OCI-M2 (cell line): Measurements from ENCODE around the gene ACR.

Experiments used
- DNase-seq: peaks from one replicate; lab custom pipeline; 2025; ENCODE audit not compliant: unreplicated experiment; lab: John Stamatoyannopoulos, UW

Gene ACR

DNA sequence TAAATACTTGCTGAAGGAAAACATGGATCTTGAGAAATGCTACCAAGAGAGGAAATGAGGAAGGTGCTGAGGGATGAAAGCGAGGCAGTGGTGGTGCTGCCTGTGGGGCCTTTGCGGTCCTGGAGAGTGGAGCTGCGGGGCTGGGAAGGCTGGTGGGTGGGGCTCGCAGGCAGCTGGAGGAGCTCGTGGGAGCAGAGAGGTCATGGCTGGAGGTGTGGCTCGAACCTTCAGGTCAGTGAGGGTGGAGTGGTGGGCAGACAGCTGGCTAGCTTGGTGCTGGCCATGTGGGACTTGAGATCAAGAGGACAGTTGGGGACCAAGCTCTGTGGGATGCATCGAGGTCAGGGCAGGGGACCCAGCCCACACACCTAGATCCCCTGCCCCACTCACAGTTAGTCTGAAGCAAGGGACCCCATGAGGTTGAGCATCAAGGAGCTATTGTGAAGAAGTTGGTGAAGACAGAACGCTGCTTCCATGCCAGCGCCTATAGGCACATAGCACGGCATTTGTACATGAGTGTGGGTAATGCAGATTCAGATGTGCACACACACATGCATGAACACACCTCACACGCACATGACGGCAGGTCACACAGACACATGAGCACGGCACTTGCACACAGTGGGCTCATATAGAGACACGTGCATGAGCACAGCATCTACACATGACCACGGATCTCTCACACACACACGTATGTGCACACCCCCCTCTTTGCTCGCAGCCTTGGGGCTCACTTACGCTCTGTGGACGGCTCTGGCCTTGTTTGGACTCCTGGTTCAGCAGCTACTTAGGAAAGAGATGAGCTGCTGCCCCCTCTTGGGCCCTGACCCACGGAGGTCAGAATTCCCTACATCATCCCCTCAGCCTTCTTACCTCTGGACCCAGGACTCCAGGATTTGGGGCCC is 34.9 kb upstream of the ACR start:
- no peak for DNase-seq

- no peak for DNase-seq
These were observed 34.1 kb upstream of the ACR start for GRCh38 chr22:50703726-50704509.

DNA sequence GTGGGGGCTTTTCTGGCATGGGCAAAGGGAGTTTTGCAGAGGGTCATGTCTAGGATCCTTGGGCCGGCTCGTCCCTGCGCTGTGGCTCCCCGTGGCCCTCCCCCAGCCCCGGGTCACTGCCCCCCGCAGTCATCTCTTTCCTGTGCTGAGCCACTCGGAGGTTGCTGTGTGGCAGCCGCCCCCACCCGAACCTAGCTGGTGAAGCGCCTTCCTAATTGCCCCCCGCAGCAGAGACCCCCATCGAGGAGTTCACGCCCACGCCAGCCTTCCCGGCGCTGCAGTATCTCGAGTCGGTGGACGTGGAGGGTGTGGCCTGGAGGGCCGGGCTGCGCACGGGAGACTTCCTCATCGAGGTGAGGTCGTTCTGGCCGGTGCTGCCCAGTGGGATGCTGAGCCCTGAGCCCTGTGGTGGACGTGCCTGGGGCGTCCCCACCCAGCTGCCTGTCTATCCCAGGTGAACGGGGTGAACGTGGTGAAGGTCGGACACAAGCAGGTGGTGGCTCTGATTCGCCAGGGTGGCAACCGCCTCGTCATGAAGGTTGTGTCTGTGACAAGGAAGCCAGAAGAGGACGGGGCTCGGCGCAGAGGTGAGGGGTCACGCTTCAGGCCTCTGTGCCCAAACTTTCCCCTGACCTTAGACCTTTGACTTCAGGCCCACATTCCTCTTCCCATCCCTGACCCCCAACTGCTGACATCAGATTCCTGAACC is 33.3 kb upstream of the ACR start:
- DNase-seq, result no peak

GRCh38 chr22:50705219-50705691 is 32.7 kb upstream of the ACR start:
- DNase-seq, result no peak

DNA sequence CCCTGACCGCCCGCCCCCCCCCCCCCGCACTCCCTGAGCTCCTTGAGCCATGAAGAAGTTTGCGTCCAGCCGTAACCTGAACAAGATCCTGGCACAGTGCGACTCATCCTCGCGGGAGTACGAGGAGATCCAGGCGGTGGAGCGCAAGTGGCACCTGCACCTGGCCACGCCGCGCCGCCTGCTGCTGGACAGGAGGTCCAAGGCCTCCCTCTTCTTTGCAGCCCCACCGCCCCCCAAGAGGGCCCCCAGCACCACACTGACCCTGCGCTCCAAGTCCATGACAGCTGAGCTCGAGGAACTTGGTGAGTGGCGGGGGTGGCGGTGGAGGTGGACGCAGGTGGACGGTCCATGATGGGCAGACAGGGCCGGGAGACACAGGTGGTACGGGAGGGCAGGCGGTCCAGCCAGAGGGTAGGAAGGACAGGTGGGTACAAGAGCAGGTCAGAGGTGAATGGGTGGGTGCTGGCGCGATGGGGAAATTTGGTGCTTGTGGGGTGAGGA is 32.1 kb upstream of the ACR start:
- no peak for DNase-seq

DNA sequence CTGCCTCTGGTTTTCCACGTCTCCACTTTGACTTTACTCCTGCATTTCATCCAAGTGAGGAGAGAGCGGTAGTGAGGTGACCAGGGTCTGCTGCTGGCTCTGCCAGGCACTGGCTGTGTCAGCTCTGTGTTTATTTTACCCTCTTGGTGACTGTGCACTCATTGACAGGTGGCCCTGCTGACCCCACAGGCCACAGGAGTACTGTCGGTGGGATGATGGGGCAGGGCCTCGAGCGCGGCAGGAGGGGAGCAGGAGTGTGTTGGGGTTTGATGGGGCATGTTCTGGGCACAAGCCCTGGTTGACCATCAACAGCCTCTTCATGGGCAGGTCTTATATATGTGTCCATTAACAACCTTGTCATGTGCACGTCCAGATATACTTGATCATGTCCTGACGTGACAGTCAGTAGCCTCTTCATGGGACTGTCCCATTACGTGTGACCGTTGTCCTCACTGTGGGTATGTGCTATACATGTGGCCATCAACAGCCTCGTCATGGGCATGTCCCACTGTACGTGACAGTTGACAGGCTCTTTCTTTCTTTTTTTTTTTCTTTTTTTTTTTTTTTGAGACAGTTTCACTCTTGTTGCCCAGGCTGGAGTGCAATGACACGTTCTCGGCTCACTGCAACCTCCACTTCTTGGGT is 31.4 kb upstream of the ACR start:
- DNase-seq, result no peak

- no peak for DNase-seq
These were observed 29.5 kb upstream of the ACR start for GRCh38 chr22:50708474-50708873.

DNA sequence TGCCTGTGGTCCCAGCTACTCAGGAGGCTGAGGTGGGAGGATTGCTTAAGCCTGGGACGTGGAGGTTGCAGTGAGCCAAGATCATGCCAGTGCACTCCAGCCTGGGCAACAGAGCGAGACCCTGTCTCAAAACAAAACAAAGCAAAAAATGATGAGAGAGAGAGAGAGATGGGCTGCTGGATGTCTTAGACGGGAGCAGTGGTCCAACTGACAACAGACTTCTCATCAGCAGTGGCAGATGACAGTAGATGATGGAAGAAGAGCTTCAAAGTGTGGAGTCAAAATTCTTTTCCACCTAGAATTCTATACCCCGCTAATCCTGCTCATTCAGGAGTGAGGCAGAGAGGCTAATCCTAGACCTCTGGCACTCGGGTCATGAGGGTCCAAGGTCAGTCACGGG is 29.0 kb upstream of the ACR start:
- DNase-seq, result no peak

DNA sequence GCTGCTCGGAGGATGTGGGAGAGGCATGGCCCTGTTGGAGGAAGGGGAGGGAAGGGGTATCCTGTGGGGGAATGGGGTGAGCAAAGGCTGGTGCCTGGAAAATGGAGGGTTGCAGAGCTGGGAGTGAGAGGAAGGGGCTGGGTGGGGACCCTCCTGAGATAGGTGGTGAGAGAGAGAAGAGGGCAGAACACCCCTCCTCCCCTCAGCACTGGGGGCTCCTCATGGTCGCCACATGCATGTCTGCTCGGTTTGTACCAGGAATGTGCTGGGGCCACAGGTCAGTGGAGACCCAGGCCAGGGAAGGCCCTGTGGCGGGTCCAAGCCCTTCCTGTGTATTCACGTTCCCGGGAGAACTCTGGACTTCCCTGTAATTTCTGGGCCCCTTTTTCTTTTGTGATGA is 27.8 kb upstream of the ACR start:
- DNase-seq, result no peak

DNA sequence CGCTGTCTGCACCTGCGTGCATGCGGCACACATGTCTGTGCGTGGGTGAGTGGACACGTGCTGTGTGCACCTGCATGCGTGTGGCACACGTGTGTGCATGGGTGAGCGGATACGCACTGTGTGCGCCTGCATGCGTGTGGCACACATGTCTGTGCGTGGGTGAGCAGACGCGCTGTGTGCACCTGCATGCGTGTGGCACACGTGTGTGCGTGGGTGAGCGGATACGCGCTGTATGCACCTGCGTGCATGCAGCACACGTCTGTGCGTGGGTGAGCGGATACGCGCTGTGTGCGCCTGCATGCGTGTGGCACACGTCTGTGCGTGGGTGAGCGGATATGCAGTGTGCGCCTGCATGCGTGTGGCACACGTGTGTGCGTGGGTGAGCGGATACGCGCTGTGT is 27.1 kb upstream of the ACR start:
- DNase-seq, result no peak

DNA sequence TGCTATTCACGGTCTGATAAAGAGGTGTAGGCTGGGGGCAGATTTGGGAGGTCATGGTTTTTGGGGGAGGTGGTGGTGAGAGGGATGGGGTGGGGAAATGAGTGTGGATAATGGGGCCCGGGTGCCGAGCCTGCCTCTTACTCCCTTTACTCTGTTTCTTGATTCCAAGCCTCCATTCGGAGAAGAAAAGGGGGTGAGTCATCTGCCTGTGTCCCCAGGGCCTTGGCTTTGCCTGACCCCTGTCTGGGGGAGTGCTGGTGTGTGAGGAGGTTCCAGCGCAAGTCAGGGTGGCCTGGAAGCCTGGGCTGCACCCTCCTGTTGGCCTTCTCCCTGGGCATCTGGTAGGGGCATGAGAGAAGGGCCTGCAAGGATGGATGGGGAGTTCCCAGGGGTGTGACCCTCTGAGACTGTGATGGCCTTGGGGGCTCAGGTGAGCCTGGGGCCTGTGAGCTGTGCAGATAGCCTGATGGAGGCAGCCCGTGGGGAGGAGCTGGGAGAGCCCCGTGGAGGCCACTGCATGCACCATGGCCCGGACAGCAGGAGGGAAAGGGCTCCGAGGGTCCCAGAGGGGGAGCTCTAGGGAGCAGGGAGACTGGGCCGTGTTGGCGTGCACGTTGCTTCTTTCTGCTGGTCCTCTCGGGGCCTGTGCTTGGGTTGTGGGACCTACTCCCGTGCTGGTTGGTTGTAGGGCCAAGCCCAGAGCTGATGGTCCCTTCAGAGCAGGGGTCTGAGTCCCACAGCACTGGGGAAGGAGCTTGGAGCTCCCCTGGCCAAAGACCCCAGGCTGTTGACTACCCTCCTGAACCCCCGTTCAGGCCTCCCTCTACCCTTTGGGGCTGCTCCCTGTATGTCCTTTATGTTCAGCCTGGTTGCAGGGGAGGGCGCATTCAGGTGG is 26.3 kb upstream of the ACR start:
- no peak for DNase-seq

- DNase-seq, result no peak
These were observed 25.5 kb upstream of the ACR start for GRCh38 chr22:50712341-50713007.

DNA sequence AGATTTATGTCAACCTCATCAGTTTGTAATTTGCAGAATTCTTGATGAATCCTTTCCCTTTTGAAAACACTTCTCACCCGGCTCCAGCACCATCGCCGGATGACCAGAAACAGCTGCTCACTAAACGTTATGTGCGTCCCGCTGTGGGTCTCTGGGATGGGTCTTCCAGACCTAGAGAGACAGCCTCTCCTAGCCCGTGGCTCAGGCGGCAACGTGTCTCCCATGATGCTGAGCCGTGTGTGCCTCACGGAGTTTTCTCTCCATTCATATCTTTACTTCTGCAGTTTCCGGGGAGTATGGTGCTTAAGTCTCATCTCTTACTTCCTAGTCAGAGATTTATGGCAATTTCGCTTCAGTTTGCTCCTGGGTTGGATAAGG is 25.0 kb upstream of the ACR start:
- no peak for DNase-seq

DNA sequence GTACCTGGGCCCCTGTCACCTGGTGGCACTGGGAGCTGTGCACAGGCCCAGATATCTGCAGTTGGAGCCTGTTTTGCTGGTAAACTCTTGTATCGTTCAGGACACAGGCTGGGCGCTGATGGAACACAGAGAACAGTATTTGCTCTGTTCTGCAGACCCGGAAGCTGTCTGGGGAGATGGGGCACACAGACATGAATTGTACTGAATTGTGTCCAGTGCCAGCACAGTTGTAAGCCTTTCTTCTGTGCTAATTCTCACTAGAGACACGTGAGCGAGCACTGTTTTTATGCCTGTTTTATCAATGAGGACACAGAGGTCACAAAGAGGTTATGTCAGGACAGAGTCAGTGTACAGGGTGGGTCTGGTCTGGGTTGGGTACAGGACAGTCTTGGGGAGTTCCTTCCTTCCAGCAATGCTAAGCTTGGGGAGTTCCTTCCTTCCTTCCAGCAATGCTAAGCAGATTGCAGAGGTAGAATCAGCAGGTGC is 24.4 kb upstream of the ACR start:
- no peak for DNase-seq

DNA sequence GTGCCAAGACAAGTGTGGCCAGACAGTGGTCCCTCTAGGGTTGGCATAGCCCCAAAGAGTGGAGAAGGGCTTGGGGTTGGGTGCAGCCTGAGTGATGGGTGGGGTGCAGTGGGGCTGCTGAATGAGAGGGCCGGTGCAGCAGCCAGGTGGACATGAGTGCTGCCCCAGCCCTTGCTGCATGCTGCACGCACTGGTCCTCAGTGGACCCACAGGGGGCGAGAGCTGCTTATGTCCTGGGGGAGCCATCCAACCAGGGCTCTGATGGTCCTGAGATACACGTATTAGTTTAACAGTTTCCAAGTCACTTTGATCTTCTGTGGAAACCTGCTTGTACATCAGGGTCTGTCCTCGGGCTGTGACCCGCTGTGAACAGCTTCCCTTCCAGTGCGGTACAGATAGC is 23.9 kb upstream of the ACR start:
- DNase-seq, result no peak

GRCh38 chr22:50714631-50715179 is 23.3 kb upstream of the ACR start:
- no peak for DNase-seq

DNA sequence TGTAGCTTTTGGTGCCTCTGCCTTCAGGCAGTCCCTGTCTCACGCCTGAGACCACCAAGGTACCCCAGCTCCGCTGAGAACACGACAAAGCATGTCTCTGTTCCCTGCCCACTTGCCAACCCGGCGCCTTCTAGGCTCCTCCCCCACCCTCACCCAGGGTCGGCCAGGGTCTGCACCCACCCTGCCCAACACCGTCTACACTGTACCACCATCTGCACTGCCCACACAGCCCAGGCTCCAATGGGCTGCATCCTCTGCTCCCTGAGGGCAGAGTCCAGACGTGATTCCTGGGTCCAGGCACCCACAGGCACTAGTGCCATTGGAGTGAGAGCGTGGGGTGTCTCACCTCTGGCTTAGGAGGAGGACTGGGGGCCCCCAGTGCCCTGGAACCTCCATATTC is 22.8 kb upstream of the ACR start:
- DNase-seq, result no peak

DNA sequence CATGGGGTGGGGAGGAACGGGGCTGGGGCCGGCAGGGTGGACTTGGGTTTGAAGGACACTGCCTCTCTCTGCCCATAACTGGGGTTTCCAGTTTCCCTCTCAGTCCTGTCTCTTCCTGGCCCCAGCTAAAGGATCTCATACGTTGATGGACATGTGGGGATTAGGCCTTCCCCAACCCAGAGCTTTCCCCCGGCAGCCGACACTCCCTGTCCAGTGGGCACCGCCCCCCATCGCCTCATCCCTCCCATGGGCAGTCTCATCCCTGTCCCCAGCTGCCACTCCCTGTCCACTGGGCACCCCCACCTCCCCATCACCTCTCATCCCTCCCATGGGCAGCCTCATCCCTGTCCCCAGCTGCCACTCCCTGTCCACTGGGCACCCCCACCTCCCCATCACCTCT is 22.2 kb upstream of the ACR start:
- no peak for DNase-seq
